SK-N-SH (cell line): ENCODE results near the gene PTPRD.

Source experiments
- CTCF ChIP-seq: fragments of 200-600 bp; sonication (generic); IDR thresholded peaks from 2 replicates; pipeline ENCODE4 v1.6.1; 2017; ENCODE audit warnings: antibody characterized with exemption, mild to moderate bottlenecking, moderate library complexity
- ELF1 ChIP-seq: IDR thresholded peaks from 2 replicates; pipeline ENCODE4 v1.4.0; 2012
- EZH2phosphoT487 ChIP-seq: fragments of 200-600 bp; sonication (generic); IDR thresholded peaks from 2 replicates; pipeline ENCODE4 v1.6.1; 2017; ENCODE audit warnings: low read depth, mixed run types, mild to moderate bottlenecking, antibody characterized with exemption, moderate library complexity, borderline replicate concordance
- JUND ChIP-seq: IDR thresholded peaks from 2 replicates; pipeline ENCODE4 v1.4.0; 2012
- NRF1 ChIP-seq: IDR thresholded peaks from 2 replicates; pipeline ENCODE4 v1.6.1; 2012; ENCODE audit warnings: low read depth, mild to moderate bottlenecking, low read length
- POLR2AphosphoS5 ChIP-seq: IDR thresholded peaks from 2 replicates; pipeline ENCODE4 v1.6.1; 2012; ENCODE audit warnings: low read depth, low read length
- RAD21 ChIP-seq: IDR thresholded peaks from 2 replicates; pipeline ENCODE4 v1.6.1; 2012; ENCODE audit warnings: mild to moderate bottlenecking, low read length
- REST ChIP-seq: IDR thresholded peaks from 2 replicates; pipeline ENCODE4 v1.6.1; 2012; ENCODE audit warnings: mild to moderate bottlenecking, low read depth, low read length, moderate library complexity
- RFX5 ChIP-seq: IDR thresholded peaks from 2 replicates; pipeline ENCODE4 v1.6.1; 2012; ENCODE audit warnings: mild to moderate bottlenecking, improper control_type of control experiment, low read length
- SMC3 ChIP-seq: IDR thresholded peaks from 2 replicates; pipeline ENCODE4 v1.6.1; 2012; ENCODE audit warnings: low read depth, low read length, improper control_type of control experiment
- TAF1 ChIP-seq: IDR thresholded peaks from 2 replicates; pipeline ENCODE4 v1.6.1; 2012; ENCODE audit warnings: low read depth, mild to moderate bottlenecking, low read length, moderate library complexity, borderline replicate concordance
- USF2 ChIP-seq: fragments of 150-350 bp; IDR thresholded peaks from 2 replicates; pipeline ENCODE4 v1.6.1; 2017; ENCODE audit warnings: antibody characterized with exemption, low read length, low read depth, borderline replicate concordance
- YY1 ChIP-seq: IDR thresholded peaks from 2 replicates; pipeline ENCODE4 v1.4.0; 2012; ENCODE audit warnings: low read depth, mild to moderate bottlenecking
- ZBTB33 ChIP-seq: IDR thresholded peaks from 2 replicates; pipeline ENCODE4 v1.4.0; 2012; ENCODE audit warnings: low read depth, borderline replicate concordance

- no peak for TF ChIP-seq CTCF
- no peak for TF ChIP-seq USF2
- TF ChIP-seq RFX5 = no peak
- no peak for TF ChIP-seq ZBTB33
- TF ChIP-seq REST = no peak
- TF ChIP-seq TAF1 = no peak
- no peak for TF ChIP-seq YY1
- no peak for TF ChIP-seq NRF1
- TF ChIP-seq JUND = no peak
- TF ChIP-seq POLR2AphosphoS5 = no peak
- no peak for TF ChIP-seq EZH2phosphoT487
- no peak for TF ChIP-seq ELF1
- TF ChIP-seq RAD21 = no peak
- TF ChIP-seq SMC3 = no peak
These were observed 1984.7 kb downstream of the PTPRD start for GRCh38 chr9:8627976-8628679.
